SKM-1 (cell line): ENCODE measurements around the gene ANKRD30BL.
"Not testable (repeated sequence)": the region's sequence is repeated elsewhere in the genome, so short reads cannot be mapped to it uniquely, and the experiment has no call there.

Experiments
- DNase-seq: peaks from one replicate; lab custom pipeline; 2025; ENCODE audit not compliant: unreplicated experiment; lab: John Stamatoyannopoulos, UW

ANKRD30BL gene, protein sequence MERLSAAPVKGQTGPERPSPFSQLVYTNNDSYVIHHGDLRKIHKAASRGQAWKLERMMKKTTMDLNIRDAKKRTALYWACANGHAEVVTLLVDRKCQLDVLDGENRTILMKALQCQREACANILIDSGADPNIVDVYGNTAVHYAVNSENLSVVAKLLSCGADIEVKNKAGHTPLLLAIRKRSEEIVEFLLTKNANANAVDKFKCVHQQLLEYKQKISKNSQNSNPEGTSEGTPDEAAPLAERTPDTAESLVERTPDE

GRCh38 chr2:132161161-132162124, at the start of gene ANKRD30BL:
Gene ANKRD30BL, minus strand, starts transcription at chr2:132161952. Its CDS starts 247 bp downstream, at chr2:132161705.
- DNase-seq: not testable (repeated sequence)

GRCh38 chr2:132202866-132203265, 41.1 kb upstream of the ANKRD30BL start:
- DNase-seq: not testable (repeated sequence)

DNA sequence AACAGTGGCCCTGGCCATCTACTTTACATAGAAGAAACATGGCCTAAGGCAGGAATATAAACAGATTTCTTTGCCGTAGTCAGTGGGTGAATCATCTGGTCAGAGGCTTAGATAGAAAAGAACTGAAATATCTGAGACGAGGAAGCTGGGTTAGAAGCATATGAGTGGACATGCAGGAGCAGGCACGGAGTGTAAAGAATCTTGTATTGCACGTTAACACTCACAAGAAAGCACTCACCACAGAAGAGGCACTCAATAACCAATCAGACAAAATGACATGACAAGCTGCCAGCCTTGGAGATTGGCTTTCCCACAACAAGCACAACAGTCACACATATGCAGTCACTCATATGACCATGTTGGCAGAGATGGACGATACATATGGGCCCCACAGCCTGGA, 31.1 kb upstream of the ANKRD30BL start:
- DNase-seq: not testable (repeated sequence)

GRCh38 chr2:132167100-132167499, 5.3 kb upstream of the ANKRD30BL start:
- DNase-seq: not testable (repeated sequence)

DNA sequence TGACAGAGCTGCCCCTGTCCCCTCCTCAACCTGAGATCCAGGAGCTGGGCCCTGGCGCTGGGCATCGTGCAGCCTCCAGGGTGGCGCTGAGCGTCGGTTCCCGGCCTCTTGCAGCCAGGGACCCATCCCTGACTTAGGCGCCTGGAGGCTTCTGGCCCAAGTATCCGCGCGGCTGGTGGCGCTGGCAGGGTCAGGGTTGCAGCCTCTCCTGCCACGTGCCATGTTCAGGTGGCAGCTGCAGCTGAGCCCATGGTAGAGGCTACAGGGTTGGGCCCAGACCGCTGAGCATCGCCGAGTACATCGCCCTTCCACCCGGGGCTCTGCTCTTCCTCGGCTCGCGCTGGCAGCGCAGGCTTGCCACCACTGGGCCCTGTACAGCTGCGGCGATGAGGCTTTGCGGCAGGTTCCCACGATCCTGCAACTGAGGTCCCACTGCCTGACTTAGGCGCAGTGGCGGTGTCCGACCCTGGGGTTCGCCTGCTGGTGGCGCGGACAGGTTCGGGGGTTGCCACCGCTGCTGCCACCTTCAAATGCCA, 441 bp upstream of the ANKRD30BL start:
- DNase-seq: not testable (repeated sequence)

GRCh38 chr2:132146774-132147173, 15.0 kb downstream of the ANKRD30BL start:
- not testable (repeated sequence) for DNase-seq
